ENCODE results near the gene SDC1.

Gene SDC1

DNA sequence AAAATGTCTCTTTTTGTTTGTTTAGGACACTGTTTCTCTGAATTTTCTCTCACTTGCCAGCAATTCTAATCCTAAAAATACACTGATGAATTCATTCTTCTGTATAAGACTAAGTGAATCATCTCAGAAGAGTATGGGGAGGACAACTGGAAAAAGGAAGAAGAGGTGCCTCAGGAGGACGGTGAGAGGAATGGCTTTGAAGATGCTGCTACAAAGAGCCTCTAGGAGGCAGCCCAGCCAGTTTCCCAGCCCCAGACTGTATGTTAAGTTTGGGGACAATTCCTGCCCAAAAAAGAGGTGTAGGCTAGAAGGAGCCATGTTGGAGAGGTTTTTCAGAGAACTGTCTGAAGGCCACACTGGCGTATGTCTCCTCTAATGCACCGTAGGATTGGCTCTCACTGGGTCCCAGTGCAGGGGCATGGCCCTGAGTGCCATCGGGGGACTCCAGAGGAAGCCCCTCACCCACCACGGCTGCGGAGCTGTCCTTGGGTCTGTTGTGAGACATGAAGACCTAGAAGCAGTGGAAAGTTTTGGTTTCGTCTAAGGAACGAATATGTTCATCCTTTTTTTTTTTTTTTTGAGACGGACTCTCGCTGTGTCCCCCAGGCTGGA, 3.1 kb upstream of the SDC1 start:
- no peak for DNase-seq

DNA sequence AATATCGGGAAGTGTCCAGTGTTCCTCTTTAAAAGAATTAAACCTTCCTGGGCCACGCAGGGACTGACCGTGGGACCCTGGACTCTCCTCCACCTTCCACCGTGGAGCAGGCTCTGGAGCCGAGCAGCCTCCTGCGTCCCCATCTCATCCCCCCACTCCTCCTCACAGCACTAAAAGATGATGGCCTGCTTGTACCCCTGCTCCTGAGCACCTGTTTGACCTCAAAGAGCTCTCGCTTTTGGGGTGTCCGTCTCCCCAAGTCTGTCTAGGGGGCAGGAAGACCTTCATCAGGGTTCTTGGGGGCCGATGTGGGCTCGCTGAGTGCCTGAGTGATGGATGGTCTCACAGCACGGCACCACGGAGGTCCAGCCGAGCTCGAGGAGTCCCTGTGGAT, 1.2 kb upstream of the SDC1 start:
- DNase-seq, result no peak

DNA sequence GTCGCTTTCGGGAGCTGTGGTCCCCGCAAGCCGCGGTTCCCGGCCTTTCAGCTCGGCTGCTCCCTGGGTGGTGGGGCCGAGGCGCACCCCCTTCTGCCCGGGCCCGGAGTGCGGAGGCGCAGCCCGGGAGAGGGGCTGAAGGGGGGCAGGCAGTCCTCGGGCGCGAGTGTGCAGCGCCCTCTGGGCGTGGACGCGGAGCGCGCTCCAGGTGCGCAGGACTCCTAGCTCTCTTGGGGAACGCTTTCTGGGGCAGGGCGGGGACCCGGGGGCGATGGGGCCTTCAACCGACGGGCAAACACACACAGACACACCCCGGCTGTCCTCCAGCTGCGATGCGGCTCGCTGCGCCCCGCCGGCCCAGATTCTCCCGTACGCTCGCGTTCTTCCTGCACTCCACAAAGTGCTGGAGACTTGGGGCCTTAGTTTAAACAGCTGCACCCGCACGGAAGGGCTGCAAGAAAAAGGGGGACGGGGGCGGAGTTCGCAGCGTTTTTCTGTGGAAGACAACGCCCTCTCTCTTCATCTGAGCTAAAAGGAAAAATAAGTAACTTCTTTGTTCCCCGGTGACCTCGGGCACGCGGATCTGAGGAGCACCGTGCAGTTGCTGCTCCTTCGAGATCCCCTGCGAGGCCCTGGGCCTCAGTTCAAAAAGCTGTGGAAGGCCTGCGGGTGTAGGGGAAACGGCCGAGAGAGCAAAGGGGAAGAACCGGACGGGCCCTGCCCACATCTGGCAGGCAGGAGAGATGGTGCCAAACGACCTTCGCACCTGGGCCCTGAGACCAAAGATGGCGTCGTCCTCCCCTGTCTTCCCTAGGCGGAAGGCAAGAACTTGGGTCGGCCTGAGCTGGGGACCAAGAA, 593 bp upstream of the SDC1 start:
- peak; percentile 21 for DNase-seq

DNA sequence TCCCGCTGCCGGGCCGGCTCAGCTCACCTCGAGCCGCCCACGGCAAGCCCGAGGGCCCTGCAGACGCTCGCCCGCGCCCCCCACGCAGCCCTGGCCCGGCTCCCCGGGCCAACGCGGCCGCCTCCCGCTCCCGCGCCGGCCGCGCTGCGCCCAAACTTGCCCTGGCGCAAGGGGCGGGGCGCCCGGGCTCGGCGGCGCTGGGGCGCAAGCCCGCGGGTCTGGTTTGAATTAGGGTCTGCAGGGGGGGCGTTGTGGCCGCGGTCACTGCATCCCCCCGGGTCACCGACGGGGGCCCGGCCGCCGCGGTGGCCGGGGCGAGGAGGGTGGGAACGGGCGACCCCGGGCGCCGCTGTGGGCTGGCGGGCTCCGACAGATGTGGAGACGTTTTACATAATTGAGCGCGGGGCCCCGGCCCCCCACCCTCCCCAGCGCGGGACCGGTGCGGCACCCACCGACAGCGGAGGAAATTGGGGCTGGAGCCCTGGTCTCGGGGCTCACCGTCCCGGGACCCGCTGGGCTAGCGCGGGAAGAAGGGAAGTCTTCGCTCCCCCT, 690 bp downstream of the SDC1 start:
- no peak for DNase-seq

DNA sequence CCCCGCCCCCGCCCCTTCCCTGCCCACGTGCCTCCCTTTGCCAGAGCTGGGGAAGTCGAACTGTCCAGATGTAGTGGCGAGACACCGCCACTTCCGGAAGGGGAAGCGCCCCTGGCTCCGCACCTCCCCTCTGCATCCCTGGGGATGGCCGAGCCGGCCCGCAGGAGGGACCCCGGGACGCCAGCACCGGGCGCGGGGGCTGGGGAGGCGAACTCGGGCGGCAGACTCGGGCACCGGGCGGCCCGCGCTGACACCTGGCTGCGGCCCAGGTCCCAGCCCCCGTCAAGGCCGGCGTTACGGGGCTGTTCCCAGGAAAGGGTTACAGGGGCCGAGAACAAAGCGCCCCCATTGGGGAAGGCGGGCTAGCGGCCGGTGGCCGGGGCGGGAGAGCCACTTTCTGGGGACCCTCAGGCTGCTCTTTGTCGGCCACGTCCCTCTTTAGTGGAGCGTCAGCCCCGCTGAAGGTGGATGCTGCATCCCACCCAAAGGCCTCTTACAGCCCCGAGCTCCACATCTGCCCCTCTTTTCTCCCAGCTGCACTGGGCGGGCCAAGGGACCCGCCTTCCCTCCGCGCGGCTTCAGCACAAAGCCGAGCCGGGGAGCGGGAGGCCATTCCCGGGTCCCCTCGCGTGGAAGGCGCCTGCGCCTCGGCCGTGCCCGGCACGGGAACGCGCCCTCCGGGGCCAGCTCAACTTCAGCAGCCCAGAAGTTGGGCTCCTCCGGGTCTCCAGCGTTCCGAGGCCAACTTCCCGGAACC, 1.3 kb downstream of the SDC1 start:
- DNase-seq, result no peak

DNA sequence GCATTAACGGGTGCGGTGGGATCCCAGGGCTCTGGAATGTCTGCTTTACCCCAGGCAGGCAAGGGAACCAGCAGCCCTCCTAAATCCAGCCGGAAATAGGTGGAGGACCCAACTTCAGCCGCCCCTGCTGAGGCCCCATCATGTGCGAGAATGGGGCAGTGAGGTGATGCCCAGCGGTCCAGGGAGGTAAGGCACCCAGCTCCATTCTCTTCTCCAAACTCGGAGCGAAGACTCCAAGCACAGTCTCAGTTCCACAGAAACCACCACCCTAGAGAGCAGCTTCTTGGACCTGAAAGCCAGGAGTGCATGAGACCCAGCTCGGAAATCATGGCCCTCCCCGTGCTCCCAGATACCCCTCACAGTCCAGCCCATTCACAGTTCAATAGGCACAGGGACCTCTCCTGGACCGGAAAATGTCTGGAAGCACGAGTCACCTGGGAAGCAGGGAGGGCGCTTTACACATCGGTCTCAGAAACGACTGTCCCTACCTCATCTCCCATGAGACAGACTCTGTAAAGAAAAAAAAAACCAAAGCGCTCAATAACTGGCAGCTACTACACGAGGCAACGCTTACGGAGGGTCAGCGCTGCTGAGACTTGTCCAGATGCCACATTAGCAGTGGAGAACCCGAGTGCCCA, 2.0 kb downstream of the SDC1 start:
- no peak for DNase-seq

DNA sequence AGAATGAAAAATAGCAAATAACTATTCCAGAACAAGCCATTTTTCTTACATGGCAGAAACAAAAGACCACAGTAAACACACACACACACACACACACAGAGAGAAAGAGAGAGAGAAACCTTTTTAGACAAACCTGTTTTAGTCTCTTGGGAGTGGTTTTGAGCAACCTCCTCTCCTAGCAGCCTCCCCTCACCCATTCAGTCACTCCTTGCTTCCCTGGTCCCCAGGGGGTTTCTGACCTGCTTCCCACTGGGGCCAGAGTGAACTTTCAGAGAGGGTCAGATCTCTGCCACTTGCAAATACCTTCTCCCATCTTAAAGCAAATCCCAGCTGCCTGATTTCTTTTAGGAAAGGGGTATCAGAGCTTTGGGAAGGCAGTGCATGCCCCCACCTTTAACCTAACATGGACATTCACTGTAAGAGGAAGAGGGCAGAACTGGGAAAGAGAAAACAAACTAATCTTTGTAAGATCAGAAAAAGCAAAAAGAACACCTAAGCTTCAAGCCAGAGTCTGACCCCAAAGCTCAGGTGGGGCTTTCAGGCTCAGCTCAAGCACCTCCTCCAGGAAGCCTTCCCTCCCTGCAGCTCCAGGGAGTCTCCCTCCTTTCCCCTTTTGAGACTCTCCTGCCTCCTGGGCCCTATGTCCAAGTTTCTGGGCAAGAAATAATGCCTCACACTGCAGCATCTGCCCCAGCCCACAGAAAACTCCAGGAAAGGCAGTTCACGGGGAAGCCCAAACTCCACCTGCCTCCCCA, 2.7 kb downstream of the SDC1 start:
- DNase-seq, result no peak

DNA sequence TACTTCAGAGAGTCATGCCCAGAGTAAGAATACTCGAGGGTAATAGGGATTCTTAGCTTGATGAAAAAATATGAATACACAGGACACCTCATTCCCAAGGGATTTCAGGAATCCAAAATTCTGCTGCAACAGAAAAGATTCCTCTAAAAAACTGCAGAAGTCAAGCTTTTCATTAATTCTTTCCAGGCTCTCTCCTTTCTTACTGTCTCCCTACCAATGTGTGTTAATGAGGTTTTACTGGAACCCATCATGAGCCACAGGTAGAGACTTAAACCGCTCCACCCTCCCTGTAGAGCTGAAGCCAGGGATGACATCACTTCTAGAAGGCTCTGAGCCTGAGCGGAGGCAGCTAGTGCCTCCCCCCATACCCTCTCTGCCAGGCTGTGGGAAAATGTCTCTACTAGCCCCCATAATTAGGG, 3.4 kb downstream of the SDC1 start:
- DNase-seq, result no peak

DNA sequence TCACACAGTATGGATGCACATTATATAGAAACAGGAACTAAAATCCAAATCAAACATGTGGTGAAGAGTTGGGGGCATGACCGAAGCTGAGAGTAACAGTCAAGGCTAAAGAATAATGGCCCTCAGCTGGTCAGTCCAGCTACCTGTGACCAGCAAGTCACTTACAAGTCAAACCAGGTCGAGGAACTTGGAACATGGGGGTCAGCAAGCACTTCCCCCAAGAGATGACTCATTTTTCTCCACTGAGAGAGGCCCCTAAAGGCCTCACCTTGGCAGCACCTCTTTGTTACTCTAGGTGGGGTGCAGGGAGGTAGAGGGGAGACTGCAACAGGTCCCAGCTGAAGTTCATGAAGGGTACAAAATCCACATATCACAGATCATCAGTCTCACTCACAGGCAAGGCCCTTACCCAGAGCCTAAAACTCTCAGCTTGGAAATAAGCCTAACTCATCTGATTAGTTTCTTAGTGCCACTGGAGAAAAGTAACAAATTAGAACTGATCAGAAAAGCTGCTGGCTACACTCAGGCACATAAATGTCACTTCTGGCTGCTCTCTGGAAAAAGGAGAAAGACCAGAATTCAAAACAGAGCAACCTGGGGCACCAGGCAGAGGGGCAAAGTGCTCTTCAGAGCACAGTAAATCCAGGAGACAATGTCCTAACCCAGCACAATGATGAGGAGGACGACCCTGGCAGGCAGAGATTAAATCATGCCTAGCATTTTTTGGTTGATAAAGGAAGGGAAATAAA, 4.0 kb downstream of the SDC1 start:
- no peak for DNase-seq

DNA sequence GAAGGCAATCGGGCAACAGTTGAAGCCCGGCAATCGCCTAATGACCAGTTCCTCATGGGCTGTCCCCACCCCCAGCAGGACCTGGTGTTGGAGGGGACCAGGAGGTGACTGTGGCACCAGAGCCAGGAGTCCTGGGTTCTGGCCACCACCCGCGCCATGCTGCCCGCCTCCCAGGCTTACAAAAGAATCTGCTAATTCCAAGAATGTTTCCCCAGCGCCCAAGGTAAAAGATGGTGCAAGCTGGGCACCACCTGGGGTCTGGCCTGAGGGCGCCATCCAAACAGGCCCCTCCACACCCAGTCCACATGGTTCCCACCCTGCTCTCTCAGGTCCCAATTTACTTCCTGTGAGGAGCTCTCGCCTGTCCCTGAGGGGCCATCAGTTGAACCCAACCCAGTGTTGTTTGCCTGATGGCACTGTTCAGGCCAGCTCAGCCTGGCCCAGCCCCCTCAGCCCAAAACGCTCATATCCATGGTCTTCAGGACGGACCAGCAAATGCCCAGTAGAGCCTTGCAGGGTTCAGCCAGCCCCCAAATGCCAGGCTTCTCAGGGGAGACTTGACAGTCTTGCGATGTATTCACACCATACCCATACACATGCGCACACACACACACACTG, 5.1 kb downstream of the SDC1 start:
- no peak for DNase-seq

DNA sequence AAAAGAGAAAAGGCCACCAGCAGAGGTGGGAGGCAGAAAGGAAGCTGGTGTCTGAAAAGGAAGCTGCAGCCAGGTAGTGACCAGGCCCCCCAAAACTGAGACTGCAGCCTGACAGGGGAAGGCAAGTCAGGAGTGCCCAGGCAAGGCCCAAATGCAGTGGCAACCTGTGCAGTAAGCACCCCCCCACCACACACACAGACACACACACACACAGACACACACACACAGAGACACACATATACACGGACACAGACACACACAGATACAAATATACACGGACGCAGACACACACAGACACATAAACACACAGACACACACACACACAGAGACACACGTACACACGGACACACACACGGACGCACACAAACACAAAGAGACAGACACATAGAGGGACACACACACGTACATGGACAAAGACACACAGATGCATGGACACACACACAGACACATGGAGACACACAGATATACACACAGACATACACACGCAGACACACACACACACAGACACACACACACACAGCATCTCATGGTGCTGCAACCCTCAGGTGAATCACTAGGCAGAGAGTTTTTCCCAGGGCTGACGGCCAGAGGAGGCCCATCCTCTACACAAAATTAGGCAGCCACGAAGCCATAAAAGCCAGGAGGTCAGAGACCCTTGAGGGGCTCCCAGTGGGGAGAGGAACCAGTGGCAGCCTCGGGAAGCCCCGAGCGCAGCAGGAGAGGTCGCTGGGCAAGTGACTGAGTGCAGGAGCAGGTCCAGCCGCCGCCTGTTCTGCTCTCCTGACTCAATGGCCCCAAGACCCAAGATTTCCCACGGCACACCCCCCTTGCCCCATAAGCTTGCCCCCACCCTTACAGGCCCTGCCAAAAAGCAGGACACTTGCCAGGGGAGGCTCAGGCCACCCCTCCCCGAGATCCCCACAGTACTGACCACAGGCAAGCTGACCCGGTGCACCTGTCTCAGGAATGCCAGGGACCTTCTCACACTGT, 6.3 kb downstream of the SDC1 start:
- DNase-seq, result no peak

DNA sequence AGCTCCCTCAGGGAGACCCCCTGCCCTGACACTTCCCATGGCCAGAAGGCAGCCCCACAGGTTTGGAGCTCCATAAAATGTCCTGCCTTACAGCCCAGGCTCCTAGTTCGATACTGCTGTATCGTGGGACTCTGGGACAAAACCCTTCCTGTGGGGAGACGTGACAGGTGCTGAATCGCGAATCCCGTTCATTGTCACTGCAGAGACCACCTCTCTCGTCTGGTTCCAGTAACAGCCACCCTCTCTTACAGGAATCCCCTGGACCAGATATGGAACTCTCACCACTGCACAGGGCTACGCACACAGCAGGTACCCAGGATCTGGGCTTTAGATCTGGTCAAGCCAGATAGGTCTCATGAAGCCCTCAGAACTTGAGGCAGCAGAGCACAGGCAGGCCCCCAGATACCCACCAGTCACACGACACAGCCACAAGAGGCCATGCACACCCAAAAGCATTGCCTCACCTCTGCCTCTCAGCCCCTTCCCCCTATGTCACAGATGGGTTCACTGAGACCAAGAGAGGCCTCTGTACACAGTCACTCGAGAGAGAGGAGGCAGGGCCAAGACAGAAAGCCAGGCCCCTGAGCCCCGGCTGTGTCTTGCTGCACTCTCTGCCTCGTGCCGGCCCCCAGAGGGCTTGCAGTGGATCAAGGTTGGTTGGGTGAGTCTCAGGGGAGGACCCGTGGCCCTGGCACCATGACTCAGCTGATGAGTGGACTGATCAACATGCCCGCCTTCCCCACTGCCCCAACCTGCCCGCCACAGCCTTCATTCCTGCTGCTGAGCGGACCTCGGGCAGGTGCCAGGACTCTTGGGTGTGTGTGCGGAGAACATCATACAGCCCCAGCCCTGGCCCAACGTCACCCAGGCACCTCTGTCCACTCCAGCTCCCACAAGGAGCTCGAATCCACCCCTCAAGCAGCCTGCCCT, 7.6 kb downstream of the SDC1 start:
- no peak for DNase-seq

DNA sequence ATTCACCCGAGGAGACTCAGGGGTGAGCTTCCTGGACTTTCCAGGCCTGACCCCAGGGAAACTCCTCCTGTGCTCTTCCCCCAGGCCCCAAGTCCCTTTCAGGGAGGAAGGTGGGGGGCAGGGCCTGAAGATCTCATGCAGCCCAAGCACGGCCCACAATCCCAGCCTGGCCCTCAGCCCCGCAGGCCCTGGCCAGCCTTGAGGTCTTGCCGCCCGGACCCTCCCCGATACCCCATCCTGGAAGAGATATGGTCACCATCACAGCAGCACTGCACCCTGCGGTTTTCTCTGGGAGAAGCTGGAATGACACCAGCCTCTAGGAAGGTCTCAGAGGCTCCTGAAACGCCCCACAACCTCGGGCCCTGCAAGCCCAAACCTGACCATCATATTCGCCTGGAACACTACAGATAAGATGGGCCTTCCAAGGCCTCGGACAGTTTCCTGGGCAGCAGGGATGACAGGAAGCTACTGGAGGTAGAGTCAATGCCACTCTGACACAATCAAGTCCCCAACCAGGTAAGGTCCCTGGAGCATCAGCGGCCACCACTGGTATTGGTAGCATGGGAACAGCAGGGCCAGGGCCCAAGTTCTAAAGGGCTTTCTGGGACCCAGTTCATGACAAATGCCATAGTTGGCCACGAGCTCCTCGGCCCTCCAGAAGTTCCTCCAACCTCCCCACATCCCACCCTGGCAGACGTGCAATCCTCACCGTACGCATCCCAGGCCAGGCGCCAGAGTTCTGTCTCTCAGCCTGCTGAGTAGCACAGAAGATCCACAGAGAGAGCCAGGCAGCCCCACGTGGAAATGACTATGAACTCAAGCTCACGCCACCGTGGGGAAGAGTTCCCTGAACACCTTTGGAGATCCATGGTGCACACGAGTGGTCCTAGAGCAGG, 8.6 kb downstream of the SDC1 start:
- DNase-seq, result no peak

DNA sequence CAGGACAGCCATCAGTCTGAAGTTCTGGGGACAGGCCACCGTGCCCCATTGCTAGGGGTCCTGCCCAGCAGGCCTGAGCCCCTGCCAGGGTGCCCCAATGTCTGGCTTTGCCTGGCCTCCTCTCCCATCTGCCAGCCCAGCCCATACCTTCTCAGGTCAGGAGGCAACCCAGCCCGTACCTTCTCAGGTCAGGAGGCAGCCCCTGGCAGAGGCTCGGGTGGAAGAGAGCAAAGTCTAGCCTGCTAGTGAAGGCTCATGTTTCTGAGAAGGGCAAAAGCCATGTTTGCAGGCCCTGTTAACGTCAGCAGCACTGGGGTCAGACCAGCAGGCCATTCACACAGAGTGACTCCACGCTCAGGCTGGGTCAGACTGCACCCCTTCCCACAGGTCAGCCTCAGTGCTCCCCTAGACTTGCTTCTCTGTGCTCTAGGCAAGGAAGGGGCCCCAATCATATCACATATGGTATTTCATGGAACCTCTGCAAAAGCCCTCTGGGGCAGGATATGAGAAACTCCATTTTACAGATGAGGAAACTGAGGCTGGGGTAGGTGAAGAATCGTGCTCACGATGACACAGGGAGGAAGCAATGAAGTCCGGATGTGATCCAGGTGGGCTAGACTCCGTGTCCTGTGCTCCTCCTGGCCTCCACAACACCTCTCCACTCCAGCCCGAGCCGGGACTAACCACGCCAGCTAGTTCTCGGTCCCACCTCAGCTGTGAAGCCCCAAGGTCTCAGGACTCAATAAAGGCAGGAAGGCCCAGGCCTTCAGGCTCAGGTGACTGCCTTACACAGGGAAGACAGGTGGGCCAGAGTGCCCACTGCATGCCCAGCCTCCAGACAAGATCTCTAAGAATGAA, 9.5 kb downstream of the SDC1 start:
- DNase-seq, result no peak

DNA sequence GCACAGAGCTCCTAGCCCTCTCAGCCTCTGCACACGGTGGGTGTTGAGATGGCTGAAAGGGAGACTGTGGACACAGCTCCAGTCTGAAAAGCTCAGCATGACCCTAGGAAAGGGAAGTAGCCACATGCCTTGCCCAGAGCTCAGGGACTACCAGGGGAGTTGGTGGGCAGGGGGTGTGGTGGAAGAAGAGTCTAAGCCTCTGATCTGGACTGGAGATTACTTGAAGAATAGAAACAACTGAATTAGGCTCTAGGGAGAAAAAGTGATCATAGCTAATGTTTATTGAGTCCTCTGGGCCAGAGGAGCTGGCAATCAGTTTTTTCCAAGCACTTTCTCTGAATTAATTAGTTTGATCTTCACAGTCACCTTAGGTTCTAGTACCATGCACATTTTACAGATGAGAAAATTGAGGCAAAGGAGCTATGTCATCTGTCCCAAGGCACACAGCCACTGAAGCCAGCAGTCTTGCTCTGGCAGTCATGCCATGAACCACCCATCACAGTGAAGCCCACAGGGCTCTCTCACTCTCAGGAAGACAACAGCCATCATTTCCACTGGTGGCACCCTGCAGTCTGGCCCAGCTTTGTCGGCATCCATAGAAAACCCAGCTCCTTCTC, 10.3 kb downstream of the SDC1 start:
- no peak for DNase-seq
